ENCODE data around the gene NBPF12. TPM values are rescaled to one million over a fixed set of nuclear protein-coding genes. Genes with fewer than 3 reads are reported as not detected.
"Not testable (repeated sequence)": the region's sequence is repeated elsewhere in the genome, so short reads cannot be mapped to it uniquely, and the experiment has no call there.

The NBPF12 gene
- total and polyA plus RNA-seq, 2 donors (not counting 3 experiments of a cell fraction or from before 2014, with no cell fraction given): 6.3 to 10.7 TPM

DNA sequence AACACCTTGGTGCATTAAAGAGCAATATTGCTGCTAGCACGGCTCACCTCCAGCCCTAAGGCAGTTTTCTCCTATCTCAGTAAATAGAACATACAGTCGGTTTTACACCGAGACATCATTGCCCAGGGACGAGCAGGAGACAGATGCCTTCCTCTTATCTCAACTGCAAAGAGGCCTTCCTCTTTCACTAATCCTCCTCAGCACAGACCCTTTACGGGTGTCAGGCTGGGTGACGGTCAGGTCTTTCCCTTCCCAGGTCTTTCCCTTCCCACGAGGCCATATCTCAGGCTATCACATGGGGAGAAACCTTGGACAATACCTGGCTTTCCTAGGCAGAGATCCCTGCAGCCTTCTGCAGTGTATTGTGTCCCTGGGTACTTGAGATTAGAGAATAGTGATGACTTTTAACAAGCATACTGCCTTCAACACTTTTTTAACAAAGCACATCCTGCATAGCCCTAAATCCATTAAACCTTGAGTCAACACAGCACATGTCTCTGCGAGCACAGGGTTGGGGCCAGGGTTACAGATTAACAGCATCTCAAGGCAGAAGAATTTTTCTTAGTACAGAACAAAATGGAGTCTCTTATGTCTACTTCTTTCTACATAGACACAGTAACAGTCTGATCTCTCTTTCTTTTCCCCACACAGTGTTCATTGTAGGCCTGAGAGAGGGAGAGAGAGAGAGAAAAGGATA, 30.4 kb upstream of the NBPF12 start:
- H4K20me1 ChIP-seq (replicated peaks; ENCODE audit: control insufficient read depth, extremely low read depth, insufficient read depth, low read length); dilution Hi-C loops (cut with MboI; ENCODE audit: extremely low pct_ligation_motif_present, low sequenced_read_pairs); H3K79me2 ChIP-seq (ENCODE audit: control insufficient read depth, insufficient read depth, low read length); CTCF ChIA-PET; intact Hi-C loops (cut with micrococcal nuclease); H3K36me3 ChIP-seq (ENCODE audit: control insufficient read depth in 2 of 2, extremely low read depth in 1 of 2, insufficient read depth in 2 of 2, low read length in 2 of 2); DNase-seq (ENCODE audit: low read depth, low spot score); H3K27me3 ChIP-seq (ENCODE audit: control insufficient read depth in 2 of 2, insufficient read depth in 2 of 2, low read length in 2 of 2); H2AFZ ChIP-seq (ENCODE audit: low read depth, low read length); H3K9ac ChIP-seq (replicated peaks; ENCODE audit: extremely low read depth, insufficient read depth, low read length); H3K4me2 ChIP-seq (ENCODE audit: insufficient read depth, low read length); H3K9me1 ChIP-seq (replicated peaks; ENCODE audit: control insufficient read depth, extremely low read depth, insufficient read depth, low read length); FAIRE-seq; H3K9me3 ChIP-seq (replicated peaks; ENCODE audit: control insufficient read depth, insufficient read depth, low read length); BruUV-seq (replicated peaks); H3K4me3 ChIP-seq (replicated peaks in 1 of 3; ENCODE audit: insufficient read depth in 1 of 3, low read depth in 1 of 3, low read length in 3 of 3); H3K4me1 ChIP-seq (ENCODE audit: control insufficient read depth, extremely low read depth, insufficient read depth, low read length); H3K27ac ChIP-seq (ENCODE audit: insufficient read depth, low read depth, low read length); POLR2A ChIA-PET: not testable (repeated sequence)

DNA sequence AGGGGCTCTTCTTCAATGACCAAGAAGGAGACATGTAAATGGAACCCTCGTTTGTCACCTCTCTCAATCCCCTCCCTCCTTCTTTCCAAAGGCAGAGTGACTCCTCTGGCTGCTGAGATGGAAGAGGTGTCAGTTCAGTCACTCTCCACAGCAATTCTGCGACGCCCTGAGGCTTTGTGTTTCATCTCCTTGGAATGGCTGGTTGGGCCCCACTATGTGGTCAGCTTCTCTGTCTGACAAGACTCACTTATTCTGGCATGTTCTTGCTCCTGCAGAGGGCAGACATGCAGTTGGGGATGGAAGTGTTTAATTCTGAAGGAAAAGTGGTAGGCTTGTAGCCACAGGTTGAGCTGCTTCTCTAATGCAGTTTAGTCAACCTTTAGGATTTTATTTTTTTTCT, 25.1 kb upstream of the NBPF12 start:
- H3K4me2 ChIP-seq (ENCODE audit: insufficient read depth, low read length); H3K36me3 ChIP-seq (ENCODE audit: control insufficient read depth in 2 of 2, extremely low read depth in 1 of 2, insufficient read depth in 2 of 2, low read length in 2 of 2); H3K9me1 ChIP-seq (replicated peaks; ENCODE audit: control insufficient read depth, extremely low read depth, insufficient read depth, low read length); H4K20me1 ChIP-seq (replicated peaks; ENCODE audit: control insufficient read depth, extremely low read depth, insufficient read depth, low read length); FAIRE-seq; H3K4me1 ChIP-seq (ENCODE audit: control insufficient read depth, extremely low read depth, insufficient read depth, low read length); DNase-seq (ENCODE audit: low read depth, low spot score); H3K79me2 ChIP-seq (ENCODE audit: control insufficient read depth, insufficient read depth, low read length); BruUV-seq (replicated peaks); intact Hi-C loops (cut with micrococcal nuclease); POLR2A ChIA-PET; H3K27me3 ChIP-seq (ENCODE audit: control insufficient read depth in 2 of 2, insufficient read depth in 2 of 2, low read length in 2 of 2); H3K9me3 ChIP-seq (replicated peaks; ENCODE audit: control insufficient read depth, insufficient read depth, low read length); H3K27ac ChIP-seq (ENCODE audit: insufficient read depth, low read depth, low read length); H2AFZ ChIP-seq (ENCODE audit: low read depth, low read length); dilution Hi-C loops (cut with MboI; ENCODE audit: extremely low pct_ligation_motif_present, low sequenced_read_pairs); CTCF ChIA-PET; H3K9ac ChIP-seq (replicated peaks; ENCODE audit: extremely low read depth, insufficient read depth, low read length); H3K4me3 ChIP-seq (replicated peaks in 1 of 3; ENCODE audit: insufficient read depth in 1 of 3, low read depth in 1 of 3, low read length in 3 of 3): not testable (repeated sequence)

DNA sequence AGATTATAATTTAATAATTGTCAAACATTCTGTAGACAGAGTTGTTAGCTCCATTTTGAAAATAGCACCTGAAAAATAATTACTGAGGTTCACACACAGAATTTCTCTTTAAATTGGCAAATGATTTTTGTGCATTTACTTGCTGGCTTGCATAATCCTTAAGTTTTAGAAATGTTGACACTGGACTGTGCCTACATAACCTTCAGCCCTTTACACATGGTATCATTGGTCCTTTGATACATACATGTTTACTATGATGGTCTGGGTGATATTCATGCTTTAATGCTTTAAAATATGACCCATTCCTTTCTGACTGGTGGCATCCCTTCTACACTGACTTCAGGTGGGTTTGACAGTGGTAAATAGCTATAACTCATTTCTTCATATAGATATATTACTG, 17.3 kb upstream of the NBPF12 start:
- H3K36me3 ChIP-seq (ENCODE audit: control insufficient read depth in 2 of 2, extremely low read depth in 1 of 2, insufficient read depth in 2 of 2, low read length in 2 of 2); H3K4me2 ChIP-seq (ENCODE audit: insufficient read depth, low read length); FAIRE-seq; H3K9ac ChIP-seq (replicated peaks; ENCODE audit: extremely low read depth, insufficient read depth, low read length); H3K9me1 ChIP-seq (replicated peaks; ENCODE audit: control insufficient read depth, extremely low read depth, insufficient read depth, low read length); H3K27ac ChIP-seq (ENCODE audit: insufficient read depth, low read depth, low read length); DNase-seq (ENCODE audit: low read depth, low spot score); dilution Hi-C loops (cut with MboI; ENCODE audit: extremely low pct_ligation_motif_present, low sequenced_read_pairs); H3K4me1 ChIP-seq (ENCODE audit: control insufficient read depth, extremely low read depth, insufficient read depth, low read length); H3K79me2 ChIP-seq (ENCODE audit: control insufficient read depth, insufficient read depth, low read length); BruUV-seq (replicated peaks); intact Hi-C loops (cut with micrococcal nuclease); CTCF ChIA-PET; POLR2A ChIA-PET; H3K4me3 ChIP-seq (replicated peaks in 1 of 3; ENCODE audit: insufficient read depth in 1 of 3, low read depth in 1 of 3, low read length in 3 of 3); H3K27me3 ChIP-seq (ENCODE audit: control insufficient read depth in 2 of 2, insufficient read depth in 2 of 2, low read length in 2 of 2); H4K20me1 ChIP-seq (replicated peaks; ENCODE audit: control insufficient read depth, extremely low read depth, insufficient read depth, low read length); H3K9me3 ChIP-seq (replicated peaks; ENCODE audit: control insufficient read depth, insufficient read depth, low read length); H2AFZ ChIP-seq (ENCODE audit: low read depth, low read length): not testable (repeated sequence)

DNA sequence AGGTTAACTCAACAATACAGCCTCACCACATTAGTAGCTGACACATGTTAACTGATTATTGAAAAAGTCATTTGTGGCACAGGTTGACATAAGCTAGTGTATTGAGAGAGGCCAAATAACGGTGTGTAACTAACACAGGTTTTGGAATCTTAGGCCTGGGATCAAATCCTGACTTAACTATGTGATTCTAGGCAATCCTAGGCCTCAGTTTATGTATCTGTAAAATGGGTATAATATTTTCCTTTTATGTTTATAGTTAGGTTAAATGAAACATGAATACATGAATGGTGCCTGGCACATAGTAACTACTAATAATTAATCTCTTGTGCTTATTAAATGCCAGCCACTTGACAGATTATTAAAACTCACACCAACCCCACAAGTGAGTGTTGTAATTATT, 15.5 kb upstream of the NBPF12 start:
- H3K36me3 ChIP-seq (ENCODE audit: control insufficient read depth in 2 of 2, extremely low read depth in 1 of 2, insufficient read depth in 2 of 2, low read length in 2 of 2); FAIRE-seq; H3K4me1 ChIP-seq (ENCODE audit: control insufficient read depth, extremely low read depth, insufficient read depth, low read length); H3K27me3 ChIP-seq (ENCODE audit: control insufficient read depth in 2 of 2, insufficient read depth in 2 of 2, low read length in 2 of 2); dilution Hi-C loops (cut with MboI; ENCODE audit: extremely low pct_ligation_motif_present, low sequenced_read_pairs); H3K4me3 ChIP-seq (replicated peaks in 1 of 3; ENCODE audit: insufficient read depth in 1 of 3, low read depth in 1 of 3, low read length in 3 of 3); H3K79me2 ChIP-seq (ENCODE audit: control insufficient read depth, insufficient read depth, low read length); H3K9me1 ChIP-seq (replicated peaks; ENCODE audit: control insufficient read depth, extremely low read depth, insufficient read depth, low read length); H3K27ac ChIP-seq (ENCODE audit: insufficient read depth, low read depth, low read length); H3K9me3 ChIP-seq (replicated peaks; ENCODE audit: control insufficient read depth, insufficient read depth, low read length); DNase-seq (ENCODE audit: low read depth, low spot score); H2AFZ ChIP-seq (ENCODE audit: low read depth, low read length); CTCF ChIA-PET; H3K4me2 ChIP-seq (ENCODE audit: insufficient read depth, low read length); H3K9ac ChIP-seq (replicated peaks; ENCODE audit: extremely low read depth, insufficient read depth, low read length); POLR2A ChIA-PET; intact Hi-C loops (cut with micrococcal nuclease); BruUV-seq (replicated peaks); H4K20me1 ChIP-seq (replicated peaks; ENCODE audit: control insufficient read depth, extremely low read depth, insufficient read depth, low read length): not testable (repeated sequence)

Measured in endothelial cell of umbilical vein (primary cell).